Neural cell (in vitro differentiated cells): Measurements from ENCODE around the gene PARVA. TPM values are rescaled to one million over a fixed set of nuclear protein-coding genes. Genes with fewer than 3 reads are reported as not detected.

ENCODE experiments used
- H2AFZ ChIP-seq: fragments of 200-600, 300-800 bp; sonication (generic), shearing (Covaris generic); 2 replicates; pipeline ENCODE4 v1.6.0; 2014; ENCODE audit warnings: low read depth, mild to moderate bottlenecking, antibody characterized with exemption, low read length, moderate library complexity
- H3F3A ChIP-seq: fragments of 200-600 bp; shearing (Covaris generic); 2 replicates; pipeline ENCODE4 v1.6.1; 2016; ENCODE audit warnings: mild to moderate bottlenecking, moderate library complexity, mixed read lengths, antibody characterized with exemption, low read length; ENCODE audit not compliant: insufficient read depth, poor library complexity, severe bottlenecking
- H3K27ac ChIP-seq: fragments of 200-600, 300-800 bp; sonication (generic), shearing (Covaris generic); 2 replicates; pipeline ENCODE4 v1.5.1; 2014; ENCODE audit warnings: mild to moderate bottlenecking, low read length, moderate library complexity
- H3K27me3 ChIP-seq: fragments of 300-800, 200-600 bp; sonication (generic), shearing (Covaris generic); 2 replicates; pipeline ENCODE4 v1.6.0; 2014; ENCODE audit warnings: mild to moderate bottlenecking, low read depth, low read length, moderate library complexity; ENCODE audit not compliant: insufficient read depth
- H3K36me3 ChIP-seq: fragments of 300-800, 200-600 bp; sonication (generic), shearing (Covaris generic); 2 replicates; pipeline ENCODE4 v1.5.1; 2014; ENCODE audit warnings: mild to moderate bottlenecking, antibody characterized with exemption, low read length, moderate library complexity; ENCODE audit not compliant: insufficient read depth
- H3K4me2 ChIP-seq: fragments of 300-800, 200-600 bp; sonication (generic), shearing (Covaris generic); 2 replicates; pipeline ENCODE4 v1.6.0; 2014; ENCODE audit warnings: mild to moderate bottlenecking, low read length
- H3K4me3 ChIP-seq: fragments of 300-800, 200-600 bp; sonication (generic), shearing (Covaris generic); 2 replicates; pipeline ENCODE4 v1.5.1; 2014; ENCODE audit warnings: mild to moderate bottlenecking, low read length, moderate library complexity
- H3K79me2 ChIP-seq: fragments of 200-600 bp; shearing (Covaris generic); replicated peaks from 2 replicates; pipeline ENCODE4 v1.6.0; 2014; ENCODE audit warnings: mild to moderate bottlenecking, low read length, moderate library complexity; ENCODE audit not compliant: insufficient read depth
- H3K9ac ChIP-seq: fragments of 300-800, 200-600 bp; sonication (generic), shearing (Covaris generic); 2 replicates; pipeline ENCODE4 v1.6.1; 2016; ENCODE audit warnings: mild to moderate bottlenecking, low read length, mixed read lengths
- H3K9me2 ChIP-seq: fragments of 200-600 bp; shearing (Covaris generic); 2 replicates; pipeline ENCODE4 v1.6.1; 2016; ENCODE audit warnings: mild to moderate bottlenecking, low read length, mixed read lengths; ENCODE audit not compliant: insufficient read depth
- H3K9me3 ChIP-seq: fragments of 200-600, 300-800 bp; sonication (generic), shearing (Covaris generic); 2 replicates; pipeline ENCODE4 v1.6.1; 2016; ENCODE audit warnings: mild to moderate bottlenecking, mixed run types, low read length, moderate library complexity, mixed read lengths
- H4K20me1 ChIP-seq: fragments of 200-600 bp; shearing (Covaris generic); 2 replicates; pipeline ENCODE4 v1.6.1; 2016; ENCODE audit warnings: mild to moderate bottlenecking, mixed run types; ENCODE audit not compliant: insufficient read depth
- CTCF ChIP-seq: fragments of 450-650 bp; IDR thresholded peaks from 2 replicates; pipeline ENCODE4 v1.5.1; 2014; ENCODE audit warnings: antibody characterized with exemption, mild to moderate bottlenecking, moderate library complexity; ENCODE audit not compliant: poor library complexity, severe bottlenecking
- EZH2 ChIP-seq: fragments of 200-600, 300-800 bp; shearing (Covaris generic), sonication (generic); IDR thresholded peaks from 2 replicates; pipeline ENCODE4 v1.6.1; 2014; ENCODE audit warnings: antibody characterized with exemption, low read length, borderline replicate concordance, mild to moderate bottlenecking; ENCODE audit not compliant: insufficient read depth, poor library complexity, severe bottlenecking
- MXI1 ChIP-seq: fragments of 450-650 bp; conservative IDR thresholded peaks from 2 replicates; pipeline ENCODE4 v1.6.1; 2014; ENCODE audit warnings: antibody characterized with exemption, mild to moderate bottlenecking; ENCODE audit not compliant: poor library complexity, severe bottlenecking
- POLR2AphosphoS5 ChIP-seq: IDR thresholded peaks from 2 replicates; pipeline ENCODE4 v1.6.1; 2012
- RAD21 ChIP-seq: fragments of 450-650 bp; conservative IDR thresholded peaks from 2 replicates; pipeline ENCODE4 v1.6.1; 2014; ENCODE audit warnings: antibody characterized with exemption, mild to moderate bottlenecking, moderate library complexity
- REST ChIP-seq: IDR thresholded peaks from 2 replicates; pipeline ENCODE4 v1.6.1; 2012; ENCODE audit warnings: borderline replicate concordance
- SMC3 ChIP-seq: fragments of 450-650 bp; conservative IDR thresholded peaks from 2 replicates; pipeline ENCODE4 v1.6.1; 2014; ENCODE audit warnings: antibody characterized with exemption, mild to moderate bottlenecking, moderate library complexity; ENCODE audit not compliant: poor library complexity
- TAF1 ChIP-seq: IDR thresholded peaks from 2 replicates; pipeline ENCODE4 v1.6.1; 2012; ENCODE audit warnings: low read depth
- polyA plus RNA-seq: library from polyadenylated mRNA; depleted of rRNA; stranded (reverse); fragments of >200 nt; gene quantifications from 2 replicates; pipeline ENCODE4 v1.2.3, GENCODE V29; 2014

The PARVA gene
- polyA plus RNA-seq, 1 donor from 2014 or later = 0.94 TPM

DNA sequence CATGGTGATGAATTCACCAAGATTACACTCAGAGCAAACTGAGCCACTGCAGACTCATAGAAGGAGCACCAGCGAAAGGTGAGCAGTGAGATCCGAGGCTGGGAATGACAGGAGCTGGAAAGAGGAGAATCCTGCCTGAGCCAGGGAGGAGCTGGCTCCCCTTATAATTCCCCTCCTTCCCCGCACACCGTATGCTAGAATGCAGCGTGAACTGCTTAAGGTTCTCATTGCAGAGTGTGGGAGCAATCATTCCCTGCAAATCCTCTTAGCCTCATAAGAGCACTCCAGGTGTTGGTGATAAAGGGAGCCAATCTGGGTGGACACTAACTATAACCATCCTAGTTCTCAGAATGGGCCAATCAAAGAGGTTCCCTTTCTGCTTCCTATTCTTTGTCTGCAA, 169.3 kb downstream of the PARVA start:
- no peaks in the 10 kb centered on the region for H3K9me3 ChIP-seq
- no peaks in the 10 kb centered on the region for H3K79me2 ChIP-seq
- no peaks in the 10 kb centered on the region for H3F3A ChIP-seq
- H3K27me3 ChIP-seq = no peaks in the 10 kb centered on the region
- H3K4me2 ChIP-seq = no peak overlapping the region
- no peak overlapping the region for H3K27ac ChIP-seq
- no peaks in the 10 kb centered on the region for H3K9me2 ChIP-seq
- H3K9ac ChIP-seq = no peak overlapping the region
- H3K4me3 ChIP-seq = no peak overlapping the region
- TF ChIP-seq SMC3 (no peak), EZH2 (no peak), REST (no peak)
- H2AFZ ChIP-seq = no peak overlapping the region
- no peaks in the 10 kb centered on the region for H4K20me1 ChIP-seq
- H3K36me3 ChIP-seq = no peaks in the 10 kb centered on the region

GRCh38 chr11:12547953-12548650, 170.7 kb downstream of the PARVA start:
- no peaks in the 10 kb centered on the region for H3K27me3 ChIP-seq
- H3K27ac ChIP-seq = no peak overlapping the region
- H3K9me2 ChIP-seq = no peaks in the 10 kb centered on the region
- H4K20me1 ChIP-seq = no peaks in the 10 kb centered on the region
- H3F3A ChIP-seq = no peaks in the 10 kb centered on the region
- no peaks in the 10 kb centered on the region for H3K36me3 ChIP-seq
- no peaks in the 10 kb centered on the region for H3K79me2 ChIP-seq
- TF ChIP-seq MXI1 = no peak
- TF ChIP-seq EZH2 = no peak
- no peak for TF ChIP-seq RAD21
- no peak for TF ChIP-seq POLR2AphosphoS5
- TF ChIP-seq TAF1 = no peak
- TF ChIP-seq REST = no peak
- no peak for TF ChIP-seq SMC3
- no peak for TF ChIP-seq CTCF
- H3K9ac ChIP-seq = no peak overlapping the region
- no peak overlapping the region for H3K4me3 ChIP-seq
- no peak overlapping the region for H2AFZ ChIP-seq
- H3K9me3 ChIP-seq = no peaks in the 10 kb centered on the region
- no peak overlapping the region for H3K4me2 ChIP-seq
